Mammary microvascular endothelial cell (primary cell): ENCODE data around the gene CCL11. TPM values are rescaled to one million over a fixed set of nuclear protein-coding genes. Genes with fewer than 3 reads are reported as not detected.

ENCODE experiments used
- total RNA-seq: library from RNA; depleted of rRNA; stranded (reverse); fragments of >200 nt; gene quantifications from 2 replicates; pipeline ENCODE4 v1.2.3, GENCODE V29; 2015

The CCL11 gene
- not detected in 2 replicates for total RNA-seq

DNA sequence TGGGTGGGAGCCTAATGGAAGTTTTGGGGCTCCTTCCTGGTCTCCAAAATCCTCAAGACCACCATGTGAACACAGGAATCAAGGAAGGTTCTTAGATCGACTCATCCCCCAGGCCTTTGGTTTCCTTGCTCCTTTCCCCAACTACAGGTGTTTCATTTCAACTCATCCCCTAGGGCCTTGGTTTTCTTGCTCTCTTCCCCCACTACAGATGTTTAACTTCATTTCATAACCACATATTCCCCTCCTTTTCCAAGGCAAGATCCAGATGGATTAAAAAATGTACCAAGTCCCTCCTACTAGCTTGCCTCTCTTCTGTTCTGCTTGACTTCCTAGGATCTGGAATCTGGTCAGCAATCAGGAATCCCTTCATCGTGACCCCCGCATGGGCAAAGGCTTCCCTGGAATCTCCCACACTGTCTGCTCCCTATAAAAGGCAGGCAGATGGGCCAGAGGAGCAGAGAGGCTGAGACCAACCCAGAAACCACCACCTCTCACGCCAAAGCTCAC is at the start of gene CCL11:
TSS of gene CCL11 (plus strand) at position 457 of the 507 bp plus-strand sequence. CDS start 67 bp downstream, outside the sequence.

DNA sequence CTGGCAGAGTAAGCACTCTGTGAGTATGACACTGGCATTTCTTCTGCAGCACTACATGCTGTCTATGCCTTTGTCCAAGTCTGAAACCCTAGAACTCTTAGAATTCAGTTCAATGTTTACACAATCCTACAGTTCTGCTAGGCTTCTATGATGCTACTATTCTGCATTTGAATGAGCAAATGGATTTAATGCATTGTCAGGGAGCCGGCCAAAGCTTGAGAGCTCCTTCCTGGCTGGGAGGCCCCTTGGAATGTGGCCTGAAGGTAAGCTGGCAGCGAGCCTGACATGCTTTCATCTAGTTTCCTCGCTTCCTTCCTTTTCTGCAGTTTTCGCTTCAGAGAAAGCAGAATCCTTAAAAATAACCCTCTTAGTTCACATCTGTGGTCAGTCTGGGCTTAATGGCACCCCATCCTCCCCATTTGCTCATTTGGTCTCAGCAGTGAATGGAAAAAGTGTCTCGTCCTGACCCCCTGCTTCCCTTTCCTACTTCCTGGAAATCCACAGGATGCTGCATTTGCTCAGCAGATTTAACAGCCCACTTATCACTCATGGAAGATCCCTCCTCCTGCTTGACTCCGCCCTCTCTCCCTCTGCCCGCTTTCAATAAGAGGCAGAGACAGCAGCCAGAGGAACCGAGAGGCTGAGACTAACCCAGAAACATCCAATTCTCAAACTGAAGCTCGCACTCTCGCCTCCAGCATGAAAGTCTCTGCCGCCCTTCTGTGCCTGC is 30.7 kb upstream of the CCL11 start, which contains the start of gene CCL2:
TSS of gene CCL2 (plus strand) at position 635 of the 730 bp plus-strand sequence. CDS start at position 700, 65 bp downstream.

DNA sequence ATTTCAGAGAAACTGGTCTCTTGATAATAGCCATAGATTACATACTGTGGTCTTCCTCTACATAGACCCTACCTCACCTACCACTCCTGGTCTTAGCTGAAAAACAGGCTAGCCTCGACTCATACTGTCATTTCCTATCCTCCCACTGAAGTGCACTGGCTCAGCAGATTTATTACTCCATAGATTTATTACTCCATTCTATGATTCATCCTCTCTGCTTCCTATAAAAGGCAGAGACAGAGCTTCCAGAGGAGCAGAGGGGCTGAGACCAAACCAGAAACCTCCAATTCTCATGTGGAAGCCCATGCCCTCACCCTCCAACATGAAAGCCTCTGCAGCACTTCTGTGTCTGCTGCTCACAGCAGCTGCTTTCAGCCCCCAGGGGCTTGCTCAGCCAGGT is 15.6 kb upstream of the CCL11 start, which contains the start of gene CCL7:
TSS of gene CCL7 (plus strand) at position 253 of the 400 bp plus-strand sequence. CDS start at position 323, 70 bp downstream.

DNA sequence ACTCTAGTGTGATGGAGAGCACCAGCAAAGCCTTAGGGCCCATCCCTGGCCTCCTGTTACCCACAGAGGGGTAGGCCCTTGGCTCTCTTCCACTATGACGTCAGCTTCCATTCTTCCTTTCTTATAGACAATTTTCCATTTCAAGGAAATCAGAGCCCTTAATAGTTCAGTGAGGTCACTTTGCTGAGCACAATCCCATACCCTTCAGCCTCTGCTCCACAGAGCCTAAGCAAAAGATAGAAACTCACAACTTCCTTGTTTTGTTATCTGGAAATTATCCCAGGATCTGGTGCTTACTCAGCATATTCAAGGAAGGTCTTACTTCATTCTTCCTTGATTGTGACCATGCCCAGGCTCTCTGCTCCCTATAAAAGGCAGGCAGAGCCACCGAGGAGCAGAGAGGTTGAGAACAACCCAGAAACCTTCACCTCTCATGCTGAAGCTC is 33.5 kb downstream of the CCL11 start, which contains the start of gene CCL8:
TSS of gene CCL8 (plus strand) at position 397 of the 445 bp plus-strand sequence. CDS start 67 bp downstream, outside the sequence.

Other genes starting within 250 kb of the CCL11 start
- gene CCL2, start 30.5 kb upstream of the CCL11 start, total RNA-seq = 158 and 184 TPM in 2 replicates
- gene CCL7, start 15.5 kb upstream of the CCL11 start, total RNA-seq = not detected in 2 replicates
- gene CCL8, start 33.7 kb downstream of the CCL11 start, total RNA-seq = not detected in 2 replicates
- not detected in 2 replicates for gene CCL13, start 70.7 kb downstream of the CCL11 start, total RNA-seq
- gene CCL1, start 77.5 kb downstream of the CCL11 start, total RNA-seq = not detected in 2 replicates